ENCODE measurements around the gene PSAP. TPM values are rescaled to one million over a fixed set of nuclear protein-coding genes. Genes with fewer than 3 reads are reported as not detected.

PSAP gene
- total and polyA plus RNA-seq, 2 donors from 2014 or later, result 1,082 to 1,249 TPM

- Histone ChIP-seq H3K9me3 (ENCODE audit: control insufficient read depth in 2 of 3, insufficient read depth in 1 of 3, low read length in 3 of 3) (no peaks in the 10 kb centered on the region), H3K27me3 (ENCODE audit: control insufficient read depth, insufficient read depth, low read length) (no peaks in the 10 kb centered on the region), H3K4me1 (ENCODE audit: control insufficient read depth in 2 of 3, insufficient read depth in 2 of 3, low read depth in 1 of 3, low read length in 3 of 3) (no peaks in the 10 kb centered on the region), H3K27ac (ENCODE audit: low read depth in 2 of 2, low read length in 2 of 2) (no peak overlapping the region), H3K9ac (ENCODE audit: low read length in 3 of 3) (no peak overlapping the region), H3K36me3 (ENCODE audit: control insufficient read depth in 2 of 3, insufficient read depth in 3 of 3, low read length in 3 of 3) (no peaks in the 10 kb centered on the region), H3K4me3 (ENCODE audit: low read length in 3 of 3) (no peak overlapping the region)
- intact Hi-C loops (cut with DNase I), result no loop called here
- peak in 1 of 5 donors; percentile 26 for DNase-seq
- TF ChIP-seq, protein P1, sequence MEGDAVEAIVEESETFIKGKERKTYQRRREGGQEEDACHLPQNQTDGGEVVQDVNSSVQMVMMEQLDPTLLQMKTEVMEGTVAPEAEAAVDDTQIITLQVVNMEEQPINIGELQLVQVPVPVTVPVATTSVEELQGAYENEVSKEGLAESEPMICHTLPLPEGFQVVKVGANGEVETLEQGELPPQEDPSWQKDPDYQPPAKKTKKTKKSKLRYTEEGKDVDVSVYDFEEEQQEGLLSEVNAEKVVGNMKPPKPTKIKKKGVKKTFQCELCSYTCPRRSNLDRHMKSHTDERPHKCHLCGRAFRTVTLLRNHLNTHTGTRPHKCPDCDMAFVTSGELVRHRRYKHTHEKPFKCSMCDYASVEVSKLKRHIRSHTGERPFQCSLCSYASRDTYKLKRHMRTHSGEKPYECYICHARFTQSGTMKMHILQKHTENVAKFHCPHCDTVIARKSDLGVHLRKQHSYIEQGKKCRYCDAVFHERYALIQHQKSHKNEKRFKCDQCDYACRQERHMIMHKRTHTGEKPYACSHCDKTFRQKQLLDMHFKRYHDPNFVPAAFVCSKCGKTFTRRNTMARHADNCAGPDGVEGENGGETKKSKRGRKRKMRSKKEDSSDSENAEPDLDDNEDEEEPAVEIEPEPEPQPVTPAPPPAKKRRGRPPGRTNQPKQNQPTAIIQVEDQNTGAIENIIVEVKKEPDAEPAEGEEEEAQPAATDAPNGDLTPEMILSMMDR (IDR thresholded peaks at IDR 0.05; ENCODE audit: borderline replicate concordance, extremely low read depth, insufficient read depth), result no peak
- no peak for FAIRE-seq
Measured at GRCh38 chr10:71780719-71781118, 70.3 kb downstream of the PSAP start.

GRCh38 chr10:71780156-71780555 lies 70.9 kb downstream of the PSAP start:
- TF ChIP-seq, protein P1 (IDR thresholded peaks at IDR 0.05; ENCODE audit: borderline replicate concordance, extremely low read depth, insufficient read depth), result no peak
- Histone ChIP-seq H3K9me3 (ENCODE audit: control insufficient read depth in 2 of 3, insufficient read depth in 1 of 3, low read length in 3 of 3) (no peaks in the 10 kb centered on the region), H3K27me3 (ENCODE audit: control insufficient read depth, insufficient read depth, low read length) (no peaks in the 10 kb centered on the region), H3K27ac (ENCODE audit: low read depth in 2 of 2, low read length in 2 of 2) (no peak overlapping the region), H3K36me3 (ENCODE audit: control insufficient read depth in 2 of 3, insufficient read depth in 3 of 3, low read length in 3 of 3) (no peaks in the 10 kb centered on the region), H3K9ac (ENCODE audit: low read length in 3 of 3) (no peak overlapping the region), H3K4me3 (ENCODE audit: low read length in 3 of 3) (no peak overlapping the region), H3K4me1 (ENCODE audit: control insufficient read depth in 2 of 3, insufficient read depth in 2 of 3, low read depth in 1 of 3, low read length in 3 of 3) (peaks cover 0 to 3% (median 0%) of the 10 kb centered on the region in 3 donors)
- FAIRE-seq (no peak), DNase-seq (no peak)
- intact Hi-C loops (cut with DNase I), result no loop called here

GRCh38 chr10:71779641-71780040 lies 71.4 kb downstream of the PSAP start:
- DNase-seq (peak in 1 of 5 donors; percentile 39), FAIRE-seq (no peak)
- H3K9me3 ChIP-seq (ENCODE audit: control insufficient read depth in 2 of 3, insufficient read depth in 1 of 3, low read length in 3 of 3), result no peaks in the 10 kb centered on the region
- intact Hi-C loops (cut with DNase I), result no loop called here
- peaks cover 0 to 6% (median 0%) of the 10 kb centered on the region in 3 donors for H3K4me1 ChIP-seq (ENCODE audit: control insufficient read depth in 2 of 3, insufficient read depth in 2 of 3, low read depth in 1 of 3, low read length in 3 of 3)
- no peak overlapping the region for H3K9ac ChIP-seq (ENCODE audit: low read length in 3 of 3)
- H3K4me3 ChIP-seq (ENCODE audit: low read length in 3 of 3), result no peak overlapping the region
- H3K27me3 ChIP-seq (ENCODE audit: control insufficient read depth, insufficient read depth, low read length), result no peaks in the 10 kb centered on the region
- no peak overlapping the region for H3K27ac ChIP-seq (ENCODE audit: low read depth in 2 of 2, low read length in 2 of 2)
- H3K36me3 ChIP-seq (ENCODE audit: control insufficient read depth in 2 of 3, insufficient read depth in 3 of 3, low read length in 3 of 3), result no peaks in the 10 kb centered on the region
- TF ChIP-seq, protein P1 (IDR thresholded peaks at IDR 0.05; ENCODE audit: borderline replicate concordance, extremely low read depth, insufficient read depth), result no peak

Measured in kidney (tissue), 14 donors.